Occipital lobe (tissue), 2 donors: Measurements from ENCODE around the gene ARL14EP. TPM values are rescaled to one million over a fixed set of nuclear protein-coding genes. Genes with fewer than 3 reads are reported as not detected.

Experiments used
- DNase-seq: peaks from one replicate; lab custom pipeline; 2025; lab: John Stamatoyannopoulos, UW
- total RNA-seq: library from RNA; depleted of rRNA; stranded (reverse); fragments of >200 nt; gene quantifications from one replicate; pipeline ENCODE4 v1.2.3, GENCODE V29; 2014

Gene ARL14EP
- total RNA-seq, 1 donor from 2014 or later = 68.8 TPM

DNA sequence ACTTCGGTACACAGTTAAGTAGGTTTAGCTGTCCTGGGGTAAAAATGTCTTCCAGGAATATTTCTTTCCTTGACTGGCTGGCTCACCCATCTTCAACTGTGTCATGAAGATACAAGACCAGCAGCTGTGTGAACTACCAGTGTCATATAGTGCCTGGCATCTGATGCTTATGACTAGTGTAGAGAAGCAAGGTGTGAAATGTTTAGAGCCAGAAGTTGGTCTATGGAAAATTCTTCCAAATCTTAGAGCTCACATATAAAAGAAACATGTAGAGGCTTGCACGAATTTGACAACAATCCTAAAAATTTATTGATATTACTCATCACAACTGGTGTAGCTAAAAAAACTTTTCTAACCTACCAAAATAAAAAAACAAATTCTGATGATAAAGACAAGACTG, 54.4 kb downstream of the ARL14EP start:
- no peak for DNase-seq

DNA sequence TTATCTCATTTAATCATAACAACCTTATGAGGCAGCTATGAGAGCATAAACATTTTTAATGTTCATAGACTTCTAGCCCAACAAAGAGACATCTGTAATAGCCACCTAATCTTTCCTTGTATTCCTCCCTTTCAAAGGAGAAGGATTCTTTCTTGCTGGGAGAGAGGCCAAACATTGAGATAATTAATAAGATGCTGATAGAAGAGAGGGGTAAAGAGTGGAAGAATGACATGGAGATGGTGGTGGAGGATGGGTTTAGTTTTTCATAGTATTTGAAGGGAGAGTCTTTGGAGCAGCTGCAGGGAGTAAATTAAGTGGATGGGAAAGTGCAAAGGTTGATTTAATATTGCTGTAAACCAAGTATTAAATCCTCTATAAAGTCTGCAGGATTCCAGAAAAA, 57.9 kb downstream of the ARL14EP start:
- no peak for DNase-seq

DNA sequence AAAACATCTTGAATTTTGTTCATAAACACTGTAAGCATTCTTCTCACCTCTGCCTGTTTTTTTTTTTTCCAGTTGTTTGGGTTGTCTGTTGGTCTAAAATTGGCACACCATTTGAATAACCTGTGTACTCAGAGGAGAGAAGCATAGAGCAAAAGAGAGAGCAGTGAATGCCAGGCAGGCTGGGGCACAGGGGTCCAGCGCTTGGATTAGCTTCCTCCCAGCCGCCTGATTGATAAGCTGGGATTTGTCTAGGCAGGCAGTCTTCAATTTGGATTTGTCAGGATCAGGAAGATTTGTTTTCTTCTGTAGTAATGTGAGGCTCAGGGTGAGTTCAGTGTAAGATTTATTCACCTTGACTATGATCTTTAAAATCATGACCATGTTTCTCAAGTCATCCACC, 59.0 kb downstream of the ARL14EP start:
- no peak for DNase-seq

Other genes starting within 250 kb of the ARL14EP start
- gene FSHB, start 92.1 kb upstream of the ARL14EP start, total RNA-seq = not detected